Hematopoietic multipotent progenitor cell treated with erythropoietin and hydrocortisone succinate and interleukin-3 and kit ligand, for 17 days (in vitro differentiated cells): ENCODE data around the gene NECAP2.
"Not testable (repeated sequence)": the region's sequence is repeated elsewhere in the genome, so short reads cannot be mapped to it uniquely, and the experiment has no call there.

ENCODE experiments used
- DNase-seq: peaks from one replicate; pipeline ENCODE4 v3.0.0-alpha.2; 2015; ENCODE audit warnings: low spot score

Gene NECAP2

GRCh38 chr1:16430606-16431005 lies 9.9 kb upstream of the NECAP2 start:
- DNase-seq, result no peak

- no peak for DNase-seq
Measured at GRCh38 chr1:16433030-16433429, 7.5 kb upstream of the NECAP2 start.

GRCh38 chr1:16434007-16434406 lies 6.5 kb upstream of the NECAP2 start:
- no peak for DNase-seq

- no peak for DNase-seq
Measured at GRCh38 chr1:16434501-16434900, 6.0 kb upstream of the NECAP2 start.

- DNase-seq, result no peak
Measured at GRCh38 chr1:16436946-16437474, 3.5 kb upstream of the NECAP2 start, which contains the start of gene SPATA21. TSS of gene SPATA21 (minus strand) at chr1:16437424. CDS start at chr1:16431371, 6,053 bp downstream.

- DNase-seq, result no peak
Measured at GRCh38 chr1:16438516-16438915, 2.0 kb upstream of the NECAP2 start.

- DNase-seq, result no peak
Measured at GRCh38 chr1:16438924-16439323, 1.6 kb upstream of the NECAP2 start.

- DNase-seq, result no peak
Measured at GRCh38 chr1:16440131-16440469, 424 bp upstream of the NECAP2 start.

GRCh38 chr1:16441282-16441665 lies 750 bp downstream of the NECAP2 start:
- DNase-seq, result no peak

- DNase-seq, result peak; percentile 33
Measured at GRCh38 chr1:16442265-16442664, 1.7 kb downstream of the NECAP2 start.

- peak; percentile 34 for DNase-seq
Measured at GRCh38 chr1:16442941-16443340, 2.4 kb downstream of the NECAP2 start.

- DNase-seq, result peak; percentile 85
Measured at GRCh38 chr1:16443975-16444770, 3.6 kb downstream of the NECAP2 start.

GRCh38 chr1:16445052-16445451 lies 4.5 kb downstream of the NECAP2 start:
- DNase-seq, result no peak

- DNase-seq, result no peak
Measured at GRCh38 chr1:16446116-16446515, 5.6 kb downstream of the NECAP2 start.

GRCh38 chr1:16447641-16448040 lies 7.1 kb downstream of the NECAP2 start:
- no peak for DNase-seq

- DNase-seq, result no peak
Measured at GRCh38 chr1:16449065-16449464, 8.5 kb downstream of the NECAP2 start.

- DNase-seq, result no peak
Measured at GRCh38 chr1:16449666-16450065, 9.1 kb downstream of the NECAP2 start.

GRCh38 chr1:16450863-16451481 lies 10.4 kb downstream of the NECAP2 start:
- no peak for DNase-seq

- no peak for DNase-seq
Measured at GRCh38 chr1:16451841-16452528, 11.5 kb downstream of the NECAP2 start.

- DNase-seq, result peak; percentile 56
Measured at GRCh38 chr1:16454909-16455308, 14.4 kb downstream of the NECAP2 start.

GRCh38 chr1:16456151-16456550 lies 15.6 kb downstream of the NECAP2 start:
- DNase-seq, result not testable (repeated sequence)

GRCh38 chr1:16458831-16459230 lies 18.3 kb downstream of the NECAP2 start:
- no peak for DNase-seq
